DMS79 treated with DMSO at 0.1 percent for 48 hours (cell line): ENCODE measurements around the gene KLHL17.
"Not testable (repeated sequence)": the region's sequence is repeated elsewhere in the genome, so short reads cannot be mapped to it uniquely, and the experiment has no call there.

Experiments used
- DNase-seq: peaks from one replicate; lab custom pipeline; 2025; lab: John Stamatoyannopoulos, UW

KLHL17 gene

DNA sequence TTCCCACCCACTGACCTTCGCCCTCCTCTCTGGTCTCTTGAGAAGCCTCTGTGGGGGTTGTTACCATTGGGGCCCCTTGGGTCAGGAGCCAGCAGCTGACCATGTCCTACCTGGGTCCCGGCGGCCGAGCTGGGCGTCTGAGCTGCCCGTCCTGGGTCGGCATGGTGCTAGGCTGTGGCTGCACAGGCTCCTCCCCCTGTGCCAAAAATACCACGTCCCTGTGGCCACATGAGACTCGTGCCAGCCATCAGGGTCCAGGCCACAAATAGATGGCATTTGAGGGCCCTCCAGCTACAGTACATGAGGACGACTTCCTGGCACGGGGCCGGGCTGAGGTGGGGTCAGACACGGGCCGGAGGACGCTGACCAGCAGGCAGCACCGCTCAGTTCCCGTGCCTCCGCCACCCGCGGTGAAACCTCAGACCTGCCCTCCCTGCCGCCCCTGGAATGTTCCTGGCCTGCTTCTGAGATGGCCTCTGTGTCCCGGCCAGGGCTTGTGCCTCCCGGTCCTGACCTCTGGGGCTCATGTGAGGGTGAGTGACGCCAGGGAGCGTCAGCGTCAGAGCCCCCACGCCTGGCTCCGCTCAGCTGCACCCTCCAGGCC, 21.7 kb downstream of the KLHL17 start, which contains the start of gene PERM1:
Gene PERM1, minus strand, starts transcription at position 139 of the 604 bp plus-strand sequence. CDS start 1,064 bp downstream, outside the sequence.
- DNase-seq, result no peak

DNA sequence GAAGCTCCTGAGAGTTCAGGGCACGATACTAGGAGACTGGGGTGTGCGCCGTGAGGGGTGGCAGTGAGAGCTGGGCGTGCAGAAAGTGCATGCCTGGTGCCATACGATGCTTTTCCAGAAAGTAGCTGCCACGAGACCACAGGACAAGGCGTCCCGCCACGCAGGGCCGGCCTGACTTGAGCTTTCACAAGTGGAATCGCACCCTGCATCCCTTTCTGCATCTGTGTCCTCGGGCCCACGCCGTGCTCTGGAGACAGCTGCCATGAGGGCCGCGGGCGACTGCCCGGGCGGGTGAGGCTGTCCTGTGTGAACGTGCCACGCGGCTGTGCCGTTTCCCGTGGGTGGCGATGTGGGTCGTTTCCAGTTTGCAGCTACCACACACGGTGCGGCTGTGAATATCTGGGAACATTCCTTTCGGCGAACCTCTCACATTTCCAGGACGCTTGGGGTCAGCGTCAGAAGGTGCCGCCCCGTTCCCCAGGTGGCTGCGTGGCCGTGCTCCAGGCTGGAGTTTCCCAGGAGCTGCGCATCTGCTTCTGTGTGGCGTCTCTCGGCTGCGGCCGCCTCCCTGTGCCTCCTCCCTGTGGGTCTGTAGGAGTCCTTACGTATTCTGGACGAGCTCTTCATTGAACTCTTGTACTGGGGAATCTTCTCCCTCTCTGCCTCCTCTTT, 22.5 kb downstream of the KLHL17 start:
- no peak for DNase-seq

- DNase-seq, result peak; percentile 22
Observed at GRCh38 chr1:983798-984475, 23.6 kb downstream of the KLHL17 start.

GRCh38 chr1:984476-984814, 24.1 kb downstream of the KLHL17 start:
- DNase-seq, result no peak

DNA sequence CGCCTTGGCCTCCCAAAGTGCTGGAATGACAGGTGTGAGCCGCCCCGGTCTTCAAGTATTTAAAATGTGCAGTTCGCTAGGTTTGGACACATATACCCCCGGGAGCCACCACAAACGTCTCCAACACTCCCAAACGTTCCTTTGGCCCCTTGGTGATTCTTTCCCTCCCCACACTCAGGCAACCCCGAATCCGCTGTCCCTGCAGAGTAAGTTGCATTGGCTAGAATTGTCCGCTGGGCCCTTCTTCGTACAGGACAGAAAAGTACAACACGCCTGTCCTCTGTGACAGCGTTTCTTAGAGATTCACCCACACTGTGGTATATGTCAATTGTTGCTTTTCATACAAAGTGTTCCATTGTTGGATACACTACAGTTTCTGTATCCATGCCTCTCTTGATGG, 24.7 kb downstream of the KLHL17 start:
- no peak for DNase-seq

DNA sequence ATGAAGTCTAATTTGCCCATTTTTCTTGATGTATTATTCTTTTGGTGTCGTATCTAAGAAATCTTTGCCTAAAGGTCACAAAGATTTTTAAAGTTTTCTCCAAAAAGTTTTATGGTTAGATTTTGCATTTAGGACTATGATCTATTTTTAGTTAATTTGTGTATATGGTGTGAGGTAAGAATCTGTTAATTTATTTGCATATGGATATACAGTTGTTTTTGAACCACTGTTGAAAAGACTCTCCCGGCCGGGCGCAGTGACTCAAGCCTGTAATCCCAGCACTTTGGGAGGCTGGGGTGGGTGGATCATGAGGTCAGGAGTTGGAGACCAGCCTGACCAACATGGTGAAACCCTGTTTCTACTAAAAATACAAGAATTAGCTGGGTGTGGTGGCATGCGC, 27.7 kb downstream of the KLHL17 start:
- not testable (repeated sequence) for DNase-seq

GRCh38 chr1:991275-991674, 30.9 kb downstream of the KLHL17 start:
- not testable (repeated sequence) for DNase-seq

DNA sequence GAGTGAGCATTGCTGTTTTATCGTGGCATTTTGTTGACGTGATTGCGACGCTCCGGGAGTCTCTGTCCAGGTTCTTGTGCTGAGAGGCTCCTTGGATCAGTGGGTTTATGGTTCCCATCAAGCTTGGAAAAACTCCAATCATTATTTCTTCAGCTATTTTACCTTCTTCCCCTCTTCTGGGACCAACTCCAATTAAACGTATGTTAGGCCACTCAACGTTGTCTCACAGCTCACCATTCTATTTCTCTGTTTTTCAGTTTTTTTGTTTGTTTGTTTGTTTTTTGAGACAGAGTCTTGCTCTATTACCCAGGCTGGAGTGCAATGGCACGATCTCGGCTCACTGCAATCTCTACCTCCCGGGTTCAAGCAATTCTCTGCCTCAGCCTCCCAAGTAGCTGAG, 31.5 kb downstream of the KLHL17 start:
- DNase-seq, result no peak

DNA sequence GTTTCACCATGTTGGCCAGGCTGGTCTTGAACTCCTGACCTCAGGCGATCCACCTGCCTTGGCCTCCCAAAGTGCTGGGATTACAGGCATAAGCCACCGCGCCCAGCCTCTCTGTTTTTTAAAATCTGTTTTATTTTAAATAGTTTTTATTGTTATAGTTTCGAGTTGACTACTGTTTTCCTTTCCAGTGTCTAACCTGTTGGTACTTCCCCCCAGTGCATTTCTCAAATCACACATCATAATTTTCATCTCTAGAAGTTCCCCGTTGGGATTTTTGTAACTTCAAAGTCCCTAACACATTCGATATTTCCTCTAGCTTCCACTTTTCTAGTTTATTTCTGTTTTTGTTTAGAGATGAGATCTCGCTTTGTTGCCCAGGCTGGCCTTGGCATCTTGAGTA, 32.0 kb downstream of the KLHL17 start:
- DNase-seq, result no peak

DNA sequence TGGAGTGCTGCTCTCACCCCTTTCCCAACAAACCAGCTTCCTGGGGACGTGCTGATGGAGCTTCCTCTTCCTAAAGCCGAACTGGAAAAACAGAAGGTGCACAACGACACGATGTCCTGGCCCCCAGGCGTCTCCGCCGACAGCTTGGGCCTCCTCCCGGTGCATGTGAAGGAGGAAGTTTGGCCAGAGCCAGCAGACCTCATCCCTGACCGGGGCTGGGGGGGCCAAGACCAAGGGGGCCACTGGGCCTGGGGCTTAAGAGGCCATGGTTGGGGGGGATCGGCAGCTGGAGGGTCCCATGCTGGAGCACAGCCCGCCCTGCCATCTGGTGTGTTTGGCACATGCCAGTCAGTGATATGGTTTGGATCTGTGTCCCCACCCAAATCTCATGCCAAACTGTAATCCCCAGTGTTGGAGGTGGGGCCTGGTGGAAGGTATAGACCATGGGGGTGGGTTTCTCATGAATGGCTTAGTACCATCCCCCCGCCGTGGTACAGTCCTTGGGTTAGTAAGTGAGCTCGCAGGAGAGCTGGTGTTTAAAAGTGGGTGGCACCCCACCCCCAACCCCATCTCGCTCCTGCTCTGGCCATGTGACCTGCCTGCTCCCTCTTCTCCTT, 33.1 kb downstream of the KLHL17 start:
- DNase-seq, result no peak

DNA sequence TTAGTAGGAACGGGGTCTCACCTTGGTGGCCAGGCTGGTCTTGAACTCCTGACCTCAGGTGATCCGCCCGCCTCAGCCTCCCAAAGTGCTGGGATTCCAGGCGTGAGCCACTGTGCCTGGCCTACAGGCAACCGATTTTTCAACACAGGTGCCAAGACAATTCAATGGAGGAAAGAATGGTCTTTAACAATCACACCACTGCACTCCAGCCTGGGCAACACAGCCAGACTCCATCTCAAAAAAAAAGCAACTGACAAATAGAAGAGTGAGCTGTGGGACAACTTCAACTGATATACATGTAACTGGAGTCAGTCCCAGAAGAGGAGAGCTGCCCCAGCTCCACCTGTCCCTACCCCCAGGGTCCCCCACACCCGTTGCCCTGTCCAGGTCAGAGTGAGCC, 34.2 kb downstream of the KLHL17 start:
- DNase-seq, result not testable (repeated sequence)

DNA sequence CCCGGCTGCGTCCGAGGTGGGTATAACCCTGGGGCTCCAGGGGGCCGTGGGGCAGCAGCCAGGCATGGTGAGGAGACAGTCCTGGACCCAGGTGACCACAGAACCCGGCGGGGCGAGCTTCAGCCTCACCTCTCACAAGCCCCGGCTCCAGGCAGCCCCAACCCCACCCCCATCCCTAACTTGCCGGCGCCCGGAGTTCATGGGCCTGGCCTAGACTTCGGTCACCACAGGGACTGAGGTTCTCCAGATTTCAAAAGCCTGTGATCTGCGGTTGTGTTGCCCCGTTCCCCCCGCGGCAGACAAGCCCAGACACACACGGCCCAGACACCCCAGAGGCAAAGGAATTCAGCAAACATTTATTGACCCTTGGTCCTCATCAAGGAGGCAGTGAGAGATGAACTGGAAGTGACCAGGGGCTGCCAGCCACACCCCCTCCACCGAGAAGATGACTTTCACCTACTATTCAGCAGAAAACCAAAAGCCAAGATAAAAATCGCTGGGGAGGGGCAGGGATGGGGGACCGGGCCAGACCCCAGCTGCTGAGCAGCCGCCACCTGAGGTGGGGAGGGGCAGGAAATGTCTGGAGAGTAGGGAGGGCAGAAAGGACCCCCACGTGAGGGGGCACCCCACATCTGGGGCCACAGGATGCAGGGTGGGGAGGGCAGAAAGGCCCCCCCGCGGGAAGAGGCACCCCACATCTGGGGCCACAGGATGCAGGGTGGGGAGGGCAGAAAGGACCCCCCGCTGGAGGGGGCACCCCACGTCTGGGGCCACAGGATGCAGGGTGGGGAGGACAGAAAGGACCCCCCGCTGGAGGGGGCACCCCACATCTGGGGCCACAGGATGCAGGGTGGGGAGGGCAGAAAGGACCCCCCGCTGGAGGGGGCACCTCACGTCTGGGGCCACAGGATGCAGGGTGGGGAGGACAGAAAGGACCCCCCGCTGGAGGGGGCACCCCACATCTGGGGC, 35.6 kb downstream of the KLHL17 start:
- DNase-seq, result no peak

DNA sequence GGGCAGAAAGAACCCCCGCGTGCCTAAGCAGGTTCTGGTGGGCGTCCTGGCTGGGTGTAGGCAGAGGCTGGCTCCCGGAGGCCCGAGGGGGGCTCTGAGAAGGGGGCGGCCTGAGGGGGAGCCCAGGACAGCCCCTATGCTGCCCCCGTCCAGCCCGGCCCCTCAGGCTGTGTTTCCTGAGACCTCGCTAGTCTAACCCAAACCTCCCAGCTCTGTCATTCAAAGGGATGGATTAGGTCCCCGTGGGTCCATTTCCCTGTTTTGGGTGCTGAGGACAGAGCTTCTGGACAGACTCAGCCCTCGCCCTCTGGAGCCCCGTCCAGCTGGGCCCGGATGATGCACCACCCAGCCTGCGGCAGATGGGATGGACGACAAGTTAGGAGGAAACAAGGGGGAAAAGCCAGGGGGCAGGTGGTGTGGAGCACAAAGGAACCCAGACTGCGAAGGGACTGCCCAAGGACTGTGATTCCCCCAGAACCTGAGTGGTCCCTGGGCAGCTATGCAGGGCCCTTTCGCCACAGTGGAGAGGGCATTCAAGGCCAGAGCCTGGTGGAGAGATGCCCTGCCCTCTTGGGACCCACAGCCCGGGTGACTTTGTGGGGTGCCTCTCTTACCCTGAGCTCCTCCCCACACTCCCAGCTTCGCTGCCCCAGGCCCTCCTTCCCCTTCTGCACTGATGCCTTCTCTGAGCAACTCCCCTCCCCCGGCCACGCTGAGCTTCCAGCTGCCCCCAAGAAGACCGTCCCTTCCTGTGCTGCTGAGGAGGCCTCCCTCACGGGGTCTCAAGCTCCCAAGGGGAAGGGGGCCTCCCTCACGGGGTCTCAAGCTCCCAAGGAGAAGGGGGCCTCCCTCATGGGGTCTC, 36.7 kb downstream of the KLHL17 start:
- no peak for DNase-seq

DNA sequence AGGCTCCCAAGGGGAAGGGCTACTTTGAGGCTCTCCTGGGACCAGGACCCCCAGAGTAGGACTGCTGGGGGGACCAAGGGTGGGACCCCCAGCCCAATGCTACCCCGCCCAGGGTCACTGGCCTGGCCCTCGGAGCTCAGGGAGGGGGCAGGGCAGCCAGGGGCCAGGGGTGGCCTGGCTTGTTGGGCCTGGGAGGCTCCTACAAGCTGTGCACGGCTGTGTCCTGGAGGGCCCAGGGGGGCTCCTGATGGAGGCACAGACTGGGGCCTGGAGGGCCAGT, 37.3 kb downstream of the KLHL17 start:
- DNase-seq, result no peak

GRCh38 chr1:997993-998744, 37.8 kb downstream of the KLHL17 start:
- DNase-seq, result peak; percentile 36

DNA sequence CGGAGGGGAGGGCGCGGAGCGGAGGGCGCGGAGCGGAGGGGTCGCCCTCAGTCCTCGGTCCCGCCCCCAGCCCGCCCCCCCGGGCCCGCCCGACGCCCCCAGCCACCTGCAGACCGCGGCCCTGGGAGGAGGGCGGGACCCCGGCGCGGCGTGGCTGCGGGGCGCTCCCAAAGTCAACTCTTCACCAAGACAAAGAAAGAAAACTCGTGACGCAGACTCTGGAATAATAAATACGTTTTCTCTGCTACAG, 38.3 kb downstream of the KLHL17 start:
- DNase-seq, result peak; percentile 36

DNA sequence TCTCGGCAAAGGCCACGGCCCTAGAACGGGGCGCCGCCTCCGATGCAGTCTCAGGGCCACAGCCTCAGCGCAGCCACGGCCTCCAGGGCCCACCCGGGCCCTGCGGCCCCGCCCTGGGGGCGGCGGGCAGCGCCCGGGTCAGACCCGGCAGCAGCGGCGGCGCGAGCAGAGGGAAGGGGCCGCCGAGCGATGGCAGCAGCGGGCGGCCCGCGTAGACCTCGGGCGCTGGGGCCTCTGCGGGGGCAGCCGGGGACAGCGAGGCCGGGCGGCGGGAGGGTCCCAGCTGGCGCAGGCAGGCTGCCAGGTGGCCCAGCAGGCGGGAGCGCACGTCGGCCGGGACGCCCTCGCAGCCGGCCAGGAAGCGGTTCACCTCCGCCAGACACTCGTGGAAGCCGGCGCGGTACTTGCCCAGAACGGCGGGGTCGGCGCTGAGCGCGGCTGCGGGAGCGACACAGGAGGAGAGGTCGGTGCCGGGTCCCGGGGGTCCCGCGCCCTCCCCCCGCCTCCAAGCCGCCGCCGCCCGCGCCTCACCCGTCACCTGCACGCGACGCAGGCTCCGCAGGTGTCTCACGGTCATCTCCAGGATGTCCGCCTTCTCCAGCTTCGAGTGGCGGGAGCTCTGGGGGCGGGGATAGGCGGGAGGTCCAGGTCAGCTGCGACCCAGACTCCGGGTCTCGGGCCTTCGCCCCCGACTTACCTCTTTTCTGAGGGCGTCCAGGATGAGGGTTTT, 38.8 kb downstream of the KLHL17 start:
- no peak for DNase-seq

DNA sequence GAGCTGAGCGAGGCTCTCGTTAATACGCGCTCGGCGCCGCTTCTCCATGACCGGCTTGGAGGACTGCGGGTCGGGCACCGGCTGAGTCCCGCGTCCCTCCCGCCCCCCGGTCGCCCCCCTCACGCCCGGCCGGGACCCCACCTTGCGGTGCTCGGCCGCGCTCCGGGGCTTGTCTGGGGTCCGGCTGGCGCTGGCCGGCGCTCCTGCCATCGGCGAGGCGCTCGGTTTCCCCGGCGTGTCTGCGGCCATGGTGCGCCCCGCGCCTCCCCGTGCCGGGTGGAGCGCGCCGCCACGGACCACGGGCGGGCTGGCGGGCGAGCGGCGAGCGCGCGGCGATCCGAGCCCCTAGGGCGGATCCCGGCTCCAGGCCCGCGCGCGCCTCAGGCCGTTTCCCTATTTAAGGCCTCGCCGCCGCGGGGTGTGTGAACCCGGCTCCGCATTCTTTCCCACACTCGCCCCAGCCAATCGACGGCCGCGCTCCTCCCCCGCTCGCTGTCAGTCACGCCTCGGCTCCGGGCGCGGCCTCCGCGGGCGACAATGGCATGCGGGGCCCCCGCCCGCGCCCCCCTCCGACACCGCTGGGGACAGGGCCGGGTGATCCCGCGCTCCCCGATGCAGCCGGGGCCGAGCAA, 39.5 kb downstream of the KLHL17 start, which contains the start of gene HES4:
Gene HES4, minus strand, starts transcription at position 373 of the 632 bp plus-strand sequence. Its CDS starts 124 bp downstream, at position 249.
- DNase-seq, result peak; percentile 88

GRCh38 chr1:1000357-1001056, 40.1 kb downstream of the KLHL17 start:
- DNase-seq, result peak; percentile 81
